Neural progenitor cell (in vitro differentiated cells): ENCODE data around the gene FAM110D.

Experiments
- EZH2phosphoT487 ChIP-seq: fragments of 200-600 bp; sonication (generic); IDR thresholded peaks from 2 replicates; pipeline ENCODE4 v1.6.1; 2017; ENCODE audit warnings: antibody characterized with exemption
- TF ChIP-seq, protein P1 (sequence below): fragments of 200-600 bp; sonication (generic); IDR thresholded peaks from 2 replicates; pipeline ENCODE4 v1.5.1; 2017; ENCODE audit warnings: antibody characterized with exemption, mild to moderate bottlenecking

DNA sequence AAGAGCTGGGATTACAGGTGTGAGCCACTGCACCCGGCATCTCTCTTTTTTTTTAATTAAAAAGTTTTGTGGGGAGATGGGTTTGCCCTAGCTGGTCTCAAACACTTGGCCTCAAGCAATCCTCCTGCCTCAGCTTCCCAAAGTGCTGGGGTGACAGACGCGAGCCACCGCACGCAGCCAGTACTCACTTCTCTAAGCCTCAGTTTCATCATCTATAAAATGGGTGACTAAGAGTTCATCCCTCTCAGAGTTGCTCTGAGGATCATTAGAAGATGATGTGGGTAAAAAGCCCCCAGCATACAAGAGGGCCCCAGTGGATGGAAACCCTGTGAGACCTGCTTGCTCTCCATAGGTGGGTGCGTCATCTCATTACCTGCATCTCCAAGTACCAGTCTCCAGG, 29.0 kb downstream of the FAM110D start:
- TF ChIP-seq EZH2phosphoT487 = no peak
- TF ChIP-seq, protein P1, sequence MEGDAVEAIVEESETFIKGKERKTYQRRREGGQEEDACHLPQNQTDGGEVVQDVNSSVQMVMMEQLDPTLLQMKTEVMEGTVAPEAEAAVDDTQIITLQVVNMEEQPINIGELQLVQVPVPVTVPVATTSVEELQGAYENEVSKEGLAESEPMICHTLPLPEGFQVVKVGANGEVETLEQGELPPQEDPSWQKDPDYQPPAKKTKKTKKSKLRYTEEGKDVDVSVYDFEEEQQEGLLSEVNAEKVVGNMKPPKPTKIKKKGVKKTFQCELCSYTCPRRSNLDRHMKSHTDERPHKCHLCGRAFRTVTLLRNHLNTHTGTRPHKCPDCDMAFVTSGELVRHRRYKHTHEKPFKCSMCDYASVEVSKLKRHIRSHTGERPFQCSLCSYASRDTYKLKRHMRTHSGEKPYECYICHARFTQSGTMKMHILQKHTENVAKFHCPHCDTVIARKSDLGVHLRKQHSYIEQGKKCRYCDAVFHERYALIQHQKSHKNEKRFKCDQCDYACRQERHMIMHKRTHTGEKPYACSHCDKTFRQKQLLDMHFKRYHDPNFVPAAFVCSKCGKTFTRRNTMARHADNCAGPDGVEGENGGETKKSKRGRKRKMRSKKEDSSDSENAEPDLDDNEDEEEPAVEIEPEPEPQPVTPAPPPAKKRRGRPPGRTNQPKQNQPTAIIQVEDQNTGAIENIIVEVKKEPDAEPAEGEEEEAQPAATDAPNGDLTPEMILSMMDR = no peak
